ENCODE data around the gene CTRB2.

DNA sequence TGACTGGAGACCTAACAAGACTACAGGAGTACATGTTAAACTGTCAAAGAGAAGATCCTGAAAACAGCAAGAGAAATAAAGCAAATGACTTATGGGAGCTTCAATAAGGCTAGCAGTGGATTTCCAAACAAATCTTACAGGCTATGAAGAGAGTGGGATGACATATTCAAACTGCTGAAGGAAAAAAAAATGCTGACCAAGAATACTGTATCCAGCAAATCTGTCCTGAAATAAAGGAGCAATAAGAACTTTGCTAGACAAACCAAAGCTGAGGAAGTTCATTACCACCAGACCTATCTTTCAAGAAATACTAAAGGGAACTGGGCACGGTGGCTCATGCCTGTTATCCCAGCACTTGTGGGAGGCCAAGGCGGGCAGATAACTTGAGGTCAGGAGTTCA, 30.0 kb downstream of the CTRB2 start:
- TF ChIP-seq EZH2 (IDR thresholded peaks at IDR 0.05; ENCODE audit: borderline replicate concordance, low read length) (no peak), CTCF (IDR thresholded peaks at IDR 0.05; ENCODE audit: low read length) (no peak)
